IPS DF 6.9 (cell line): ENCODE results near the gene SP6.

Experiments used
- DNase-seq: peaks from one replicate; pipeline ENCODE4 v3.0.0-alpha.2; 2013; ENCODE audit warnings: low read depth, low spot score
- H3K27ac ChIP-seq: one replicate; pipeline ENCODE4 v1.5.1; 2013; ENCODE audit warnings: low read length, control low read depth
- H3K27me3 ChIP-seq: 2 replicates; pipeline ENCODE4 v1.6.1; 2013; ENCODE audit warnings: mild to moderate bottlenecking, low read length; ENCODE audit not compliant: control insufficient read depth, insufficient read depth
- H3K36me3 ChIP-seq: 2 replicates; pipeline ENCODE4 v1.6.1; 2013; ENCODE audit warnings: low read length; ENCODE audit not compliant: control insufficient read depth, insufficient read depth
- H3K4me1 ChIP-seq: 2 replicates; pipeline ENCODE4 v1.6.1; 2013; ENCODE audit warnings: low read length; ENCODE audit not compliant: control insufficient read depth, insufficient read depth
- H3K4me3 ChIP-seq: 2 replicates; pipeline ENCODE4 v1.5.1; 2013; ENCODE audit warnings: mild to moderate bottlenecking, low read length
- H3K9me3 ChIP-seq: 2 replicates; pipeline ENCODE4 v1.6.1; 2013; ENCODE audit warnings: low read length, inconsistent platforms; ENCODE audit not compliant: control insufficient read depth, insufficient read depth
- WGBS: extraction: QIAGEN DNeasy Blood & Tissue Kit; methylation state at CpG from one replicate; pipeline ENCODE4 v1.1.7; 2013; ENCODE audit warnings: mixed read lengths, missing lambda C conversion rate; ENCODE audit not compliant: insufficient read length, insufficient coverage; 5-methylcytosine and 5-hydroxymethylcytosine counted together

SP6 gene

GRCh38 chr17:47831003-47831933 lies 19.7 kb downstream of the SP6 start, which contains the start of the genes LRRC46 and MRPL10:
Gene LRRC46, plus strand, starts transcription at chr17:47831670. Its CDS starts 320 bp downstream, at chr17:47831990.
Gene MRPL10, minus strand, starts transcription at chr17:47831541. Its CDS starts 30 bp downstream, at chr17:47831511.
- peak within 1 kb of the TSS; percentile 87 for H3K4me3 ChIP-seq
- no peaks in the 10 kb centered on the region for H3K27me3 ChIP-seq
- whole genome bisulfite sequencing, result no CpG with 5 or more reads among the region's 42 CpGs
- no peaks in the 10 kb centered on the region for H3K9me3 ChIP-seq
- H3K36me3 ChIP-seq, result peaks cover 14% of the 10 kb centered on the region
- no peaks in the 10 kb centered on the region for H3K4me1 ChIP-seq
- DNase-seq, result peak; percentile 92
- no peak within 1 kb of the TSS for H3K27ac ChIP-seq

GRCh38 chr17:47830396-47831002 lies 20.5 kb downstream of the SP6 start:
- no peak for DNase-seq
- WGBS, result no CpG with 5 or more reads among the region's 18 CpGs
- Histone ChIP-seq H3K27me3 (no peaks in the 10 kb centered on the region), H3K4me3 (peak overlapping the region; percentile 87; the same call in 1 of the 2 replicates), H3K4me1 (no peaks in the 10 kb centered on the region), H3K9me3 (no peaks in the 10 kb centered on the region), H3K36me3 (peaks cover 12% of the 10 kb centered on the region; the same call in 1 of the 2 replicates), H3K27ac (no peak overlapping the region)

- no peak for DNase-seq
- no peaks in the 10 kb centered on the region for H3K27me3 ChIP-seq
- no peaks in the 10 kb centered on the region for H3K9me3 ChIP-seq
- WGBS, result no CpG with 5 or more reads among the region's 3 CpGs
- peaks cover 14% of the 10 kb centered on the region; the same call in 1 of the 2 replicates for H3K36me3 ChIP-seq
- no peak overlapping the region for H3K4me3 ChIP-seq
- H3K4me1 ChIP-seq, result no peaks in the 10 kb centered on the region
- no peak overlapping the region for H3K27ac ChIP-seq
Measured at GRCh38 chr17:47829870-47830269, 21.1 kb downstream of the SP6 start.

GRCh38 chr17:47823519-47823918 lies 27.4 kb downstream of the SP6 start:
- no peak overlapping the region for H3K4me3 ChIP-seq
- H3K9me3 ChIP-seq, result no peaks in the 10 kb centered on the region
- DNase-seq, result no peak
- H3K27ac ChIP-seq, result no peak overlapping the region
- 0 out of 2 replicates have a peak, but pooled peaks cover 1% of the 10 kb centered on the region for H3K4me1 ChIP-seq
- no CpG with 5 or more reads among the region's 4 CpGs for WGBS
- peaks cover 16% of the 10 kb centered on the region; the same call in 1 of the 2 replicates for H3K36me3 ChIP-seq
- H3K27me3 ChIP-seq, result no peaks in the 10 kb centered on the region

GRCh38 chr17:47822785-47823184 lies 28.2 kb downstream of the SP6 start:
- 0 out of 2 replicates have a peak, but pooled peaks cover 1% of the 10 kb centered on the region for H3K4me1 ChIP-seq
- DNase-seq, result no peak
- H3K9me3 ChIP-seq, result no peaks in the 10 kb centered on the region
- no CpG with 5 or more reads among the region's 4 CpGs for WGBS
- H3K27ac ChIP-seq, result no peak overlapping the region
- H3K4me3 ChIP-seq, result no peak overlapping the region
- peaks cover 16% of the 10 kb centered on the region; the same call in 1 of the 2 replicates for H3K36me3 ChIP-seq
- H3K27me3 ChIP-seq, result no peaks in the 10 kb centered on the region

GRCh38 chr17:47821424-47822391 lies 29.3 kb downstream of the SP6 start, which contains the start of gene OSBPL7:
Gene OSBPL7, minus strand, starts transcription at chr17:47821794. Its CDS starts 1,516 bp downstream, at chr17:47820278.
- Histone ChIP-seq H3K4me1 (0 out of 2 replicates have a peak, but pooled peaks cover 1% of the 10 kb centered on the region), H3K4me3 (peak within 1 kb of the TSS; percentile 74), H3K36me3 (peaks cover 13% of the 10 kb centered on the region; the same call in 1 of the 2 replicates), H3K9me3 (no peaks in the 10 kb centered on the region), H3K27ac (no peak within 1 kb of the TSS), H3K27me3 (no peaks in the 10 kb centered on the region)
- DNase-seq, result peak; percentile 45
- no CpG with 5 or more reads among the region's 21 CpGs for WGBS

GRCh38 chr17:47821031-47821423 lies 29.9 kb downstream of the SP6 start:
- peak overlapping the region; percentile 74; the same call in 1 of the 2 replicates for H3K4me3 ChIP-seq
- DNase-seq, result no peak
- H3K27ac ChIP-seq, result no peak overlapping the region
- no CpG with 5 or more reads among the region's 4 CpGs for WGBS
- 0 out of 2 replicates have a peak, but pooled peaks cover 1% of the 10 kb centered on the region for H3K4me1 ChIP-seq
- H3K36me3 ChIP-seq, result peaks cover 13% of the 10 kb centered on the region; the same call in 1 of the 2 replicates
- no peaks in the 10 kb centered on the region for H3K9me3 ChIP-seq
- H3K27me3 ChIP-seq, result no peaks in the 10 kb centered on the region

GRCh38 chr17:47820033-47820789 lies 30.8 kb downstream of the SP6 start:
- peaks cover 10% of the 10 kb centered on the region; the same call in 1 of the 2 replicates for H3K36me3 ChIP-seq
- no peaks in the 10 kb centered on the region for H3K27me3 ChIP-seq
- H3K27ac ChIP-seq, result no peak overlapping the region
- no CpG with 5 or more reads among the region's 12 CpGs for WGBS
- H3K4me3 ChIP-seq, result no peak overlapping the region
- DNase-seq, result no peak
- H3K4me1 ChIP-seq, result 0 out of 2 replicates have a peak, but pooled peaks cover 1% of the 10 kb centered on the region
- H3K9me3 ChIP-seq, result no peaks in the 10 kb centered on the region

GRCh38 chr17:47819475-47819874 lies 31.5 kb downstream of the SP6 start:
- Histone ChIP-seq H3K36me3 (peaks cover 10% of the 10 kb centered on the region; the same call in 1 of the 2 replicates), H3K4me1 (0 out of 2 replicates have a peak, but pooled peaks cover 1% of the 10 kb centered on the region), H3K9me3 (no peaks in the 10 kb centered on the region), H3K27ac (no peak overlapping the region), H3K27me3 (no peaks in the 10 kb centered on the region), H3K4me3 (no peak overlapping the region)
- no CpG with 5 or more reads among the region's 10 CpGs for WGBS
- DNase-seq, result no peak
